ENCODE measurements around the gene DYSF. TPM values are rescaled to one million over a fixed set of nuclear protein-coding genes. Genes with fewer than 3 reads are reported as not detected.

DYSF gene
- total RNA-seq, 1 donor from 2014 or later: 49.2 TPM

DNA sequence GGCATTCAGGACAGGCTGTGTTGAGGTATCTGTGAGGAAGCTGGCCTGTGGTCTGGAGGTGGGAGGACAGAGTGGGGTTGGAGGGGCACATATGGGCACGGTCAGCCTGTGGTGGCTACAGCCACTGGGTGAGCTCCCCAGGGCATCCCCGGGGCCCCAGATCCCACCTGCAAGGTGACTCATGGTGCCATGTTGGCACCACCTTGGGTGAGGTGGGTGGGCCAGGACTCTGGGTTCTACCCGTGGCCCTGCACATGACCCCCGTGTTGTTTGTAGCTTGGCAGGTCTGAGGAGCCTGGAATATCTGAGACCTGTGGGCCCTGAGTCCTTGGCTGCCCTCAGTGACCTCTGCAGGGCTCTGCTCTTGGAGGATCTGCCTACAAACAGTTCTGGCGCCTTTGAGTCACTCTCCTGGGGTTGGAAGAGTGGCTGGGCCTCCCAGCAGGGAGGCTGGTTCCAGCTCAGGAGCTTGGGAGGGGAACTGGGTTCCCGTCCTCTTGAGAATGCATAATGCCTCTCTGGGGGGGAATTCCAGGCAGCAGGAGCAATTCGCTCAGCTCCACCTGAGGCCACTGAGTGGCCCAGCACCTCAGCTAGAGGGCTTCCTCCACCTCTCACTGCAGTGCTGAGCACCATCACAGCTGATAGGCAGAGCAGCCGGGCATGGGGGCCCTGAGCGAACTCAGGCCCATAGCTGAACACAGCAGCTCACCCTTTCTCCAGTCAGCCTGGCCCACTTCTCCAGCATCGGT lies 105.1 kb downstream of the DYSF start:
- intact Hi-C loops (cut with micrococcal nuclease): no loop called here
- peak; percentile 43 for ATAC-seq
- peak; percentile 8 for DNase-seq

DNA sequence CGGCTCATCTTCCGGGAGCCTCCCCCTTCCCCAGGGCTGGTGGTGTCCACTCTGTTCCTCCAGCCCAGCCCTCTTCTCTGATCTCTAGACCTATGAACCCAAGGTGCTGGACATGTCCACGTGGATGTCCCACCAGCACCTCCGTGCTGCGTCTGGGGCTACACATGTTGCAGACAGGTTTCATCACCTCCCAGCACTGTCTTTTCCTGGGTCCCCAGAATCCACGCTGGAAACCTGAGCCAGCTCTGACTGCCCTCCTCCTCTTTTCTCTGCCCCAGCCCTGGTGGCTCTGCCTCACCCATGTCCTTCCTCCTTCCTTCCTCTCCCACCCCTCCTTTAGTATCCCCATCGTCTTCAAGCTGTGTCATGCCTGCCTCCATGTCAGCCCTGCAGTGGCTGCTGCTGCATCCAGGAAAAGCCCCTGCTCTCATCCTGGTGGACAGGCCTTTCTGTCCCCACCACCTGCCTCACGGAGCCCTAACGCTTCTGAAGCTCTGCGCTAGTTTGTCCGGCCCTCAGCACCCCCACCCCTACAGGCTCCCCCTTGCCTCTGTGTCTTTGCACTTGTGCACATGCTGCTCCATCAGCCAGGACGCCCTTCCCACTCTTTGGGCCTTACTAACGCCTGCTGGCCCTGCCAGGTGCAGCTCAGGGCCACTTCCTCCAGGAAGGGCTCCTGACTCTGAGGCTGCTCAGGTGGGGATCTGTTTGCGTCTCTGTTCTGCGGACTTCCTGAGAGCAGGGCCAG lies 105.9 kb downstream of the DYSF start:
- ATAC-seq (no peak), DNase-seq (no peak)
- intact Hi-C loops (cut with micrococcal nuclease): no loop called here

DNA sequence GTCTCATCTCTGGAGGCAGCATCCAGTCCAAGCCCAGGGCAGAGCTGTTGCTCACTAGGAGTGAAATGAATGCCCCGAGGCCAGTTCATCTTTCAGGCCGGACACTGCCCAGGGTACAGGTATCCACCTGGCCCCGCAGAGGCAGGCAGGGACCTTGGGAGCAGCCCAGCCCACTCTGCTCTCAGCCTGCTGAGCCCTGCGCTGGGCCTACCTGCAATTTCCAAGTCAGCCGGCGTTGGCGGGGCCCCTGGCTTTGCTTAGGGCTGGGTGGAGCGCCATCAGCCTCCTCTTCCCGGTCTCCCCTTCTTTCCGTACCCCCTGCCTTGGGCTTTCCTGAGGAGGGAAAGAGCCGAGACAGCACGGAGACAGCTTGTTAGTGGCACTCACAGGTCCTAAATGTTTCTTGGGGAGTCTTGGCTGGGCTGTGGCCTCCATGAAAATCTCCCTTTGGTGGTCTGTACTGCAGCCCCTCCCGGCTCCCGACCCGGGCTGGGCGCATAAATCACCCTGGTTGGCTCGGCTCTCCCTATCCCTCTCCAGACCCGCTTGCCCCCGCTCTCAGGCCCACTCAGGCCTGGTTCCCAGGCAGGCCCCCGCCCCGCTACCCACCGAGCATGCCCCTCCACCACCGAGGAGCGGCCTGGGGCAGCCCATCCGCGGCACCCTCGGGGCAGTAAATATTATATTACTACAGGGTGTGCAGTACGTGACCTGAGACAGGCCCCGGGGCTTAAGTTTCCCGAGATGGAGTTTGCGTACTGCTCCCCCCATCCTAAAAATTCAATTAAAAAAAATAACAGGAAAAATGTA lies 106.7 kb downstream of the DYSF start:
- intact Hi-C loops (cut with micrococcal nuclease): no loop called here
- no peak for ATAC-seq
- DNase-seq: no peak

DNA sequence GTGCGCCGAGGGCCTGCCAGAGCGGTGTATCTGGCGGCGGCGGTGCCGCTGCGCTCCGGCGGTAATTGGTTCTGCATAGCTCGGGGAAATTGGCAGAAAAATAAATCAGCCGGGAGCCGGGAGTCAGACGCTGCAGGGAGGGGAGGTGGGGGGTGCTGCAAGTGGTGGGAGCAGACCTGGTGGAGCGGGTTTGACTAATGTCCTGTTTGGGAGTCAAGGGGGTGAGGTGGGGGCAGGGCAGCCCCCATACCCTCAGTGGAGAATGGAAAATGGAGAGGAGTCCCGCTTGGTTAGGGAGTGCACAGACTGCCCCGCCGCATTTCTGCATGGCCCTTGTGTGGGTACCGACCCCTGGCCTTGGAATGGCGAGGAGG lies 107.3 kb downstream of the DYSF start:
- DNase-seq: no peak
- ATAC-seq: no peak
- intact Hi-C loops (cut with micrococcal nuclease): no loop called here

DNA sequence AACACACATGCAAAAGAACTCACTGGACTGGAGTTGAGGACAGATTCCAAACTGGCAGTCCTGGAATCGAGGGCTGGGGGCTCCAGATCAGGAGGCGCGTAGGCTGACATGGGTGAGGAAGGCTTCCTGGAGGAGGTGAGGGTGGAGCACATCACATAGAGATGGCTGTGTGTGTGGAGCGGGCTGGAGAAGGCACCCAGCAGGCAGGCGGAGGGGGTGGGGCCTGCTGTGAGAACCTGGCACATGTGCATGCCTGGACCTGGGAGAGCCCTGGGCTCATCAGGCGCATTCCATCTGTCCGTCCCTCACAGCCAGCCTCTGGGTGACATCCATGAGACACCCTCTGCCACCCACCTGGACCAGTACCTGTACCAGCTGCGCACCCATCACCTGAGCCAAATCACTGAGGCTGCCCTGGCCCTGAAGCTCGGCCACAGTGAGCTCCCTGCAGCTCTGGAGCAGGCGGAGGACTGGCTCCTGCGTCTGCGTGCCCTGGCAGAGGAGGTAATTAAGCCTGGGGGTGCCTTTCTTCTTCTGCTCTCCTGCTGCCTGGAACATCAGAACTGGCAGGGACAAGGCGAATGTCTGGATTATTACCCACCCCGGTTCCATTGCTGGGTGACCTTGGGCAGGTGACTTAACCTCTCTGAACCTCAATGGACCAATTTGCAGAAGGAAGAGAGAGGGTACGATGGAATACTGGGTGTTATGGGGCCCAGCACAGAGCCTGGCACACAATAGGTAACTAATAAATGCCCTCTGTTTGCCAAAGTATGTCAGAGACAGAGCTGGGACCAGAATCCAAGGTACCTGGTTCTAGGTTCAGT lies 108.3 kb downstream of the DYSF start:
- ATAC-seq: no peak
- intact Hi-C loops (cut with micrococcal nuclease): no loop called here
- no peak for DNase-seq

DNA sequence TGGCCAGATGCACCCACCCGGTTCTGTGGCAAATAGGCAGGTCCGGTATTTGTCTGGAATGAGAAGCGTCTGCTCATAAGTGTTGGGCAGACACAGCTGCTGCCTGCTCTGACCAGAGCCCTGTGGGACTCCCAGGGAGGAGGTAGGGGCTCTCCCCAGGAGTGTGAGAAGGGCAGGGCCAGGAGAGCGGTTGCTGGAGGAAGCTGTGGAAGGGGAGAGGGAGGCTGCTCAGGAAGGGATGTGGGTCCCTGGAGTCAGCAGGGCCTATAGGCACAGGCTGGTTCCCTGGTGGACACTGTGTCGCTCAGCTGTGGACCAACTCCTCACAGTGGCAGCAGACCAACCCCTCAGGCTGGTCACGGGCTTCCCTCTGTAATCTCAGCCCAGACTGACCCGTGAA lies 109.2 kb downstream of the DYSF start:
- no peak for ATAC-seq
- intact Hi-C loops (cut with micrococcal nuclease): no loop called here
- DNase-seq: no peak

DNA sequence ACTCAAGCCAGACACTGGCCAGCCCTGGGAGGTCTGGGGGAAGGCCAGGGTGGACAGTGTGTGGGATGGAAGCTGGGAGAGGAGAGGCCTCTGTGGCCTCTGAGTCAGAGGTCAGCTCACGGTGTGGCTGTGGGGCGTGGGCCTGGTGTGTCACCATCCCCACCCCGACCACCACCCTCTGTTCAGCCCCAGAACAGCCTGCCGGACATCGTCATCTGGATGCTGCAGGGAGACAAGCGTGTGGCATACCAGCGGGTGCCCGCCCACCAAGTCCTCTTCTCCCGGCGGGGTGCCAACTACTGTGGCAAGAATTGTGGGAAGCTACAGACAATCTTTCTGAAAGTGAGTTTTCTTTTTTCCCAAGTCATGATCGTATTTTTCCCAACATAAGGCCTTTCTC lies 110.5 kb downstream of the DYSF start:
- intact Hi-C loops (cut with micrococcal nuclease): no loop called here
- DNase-seq (peak; percentile 10), ATAC-seq (no peak)

DNA sequence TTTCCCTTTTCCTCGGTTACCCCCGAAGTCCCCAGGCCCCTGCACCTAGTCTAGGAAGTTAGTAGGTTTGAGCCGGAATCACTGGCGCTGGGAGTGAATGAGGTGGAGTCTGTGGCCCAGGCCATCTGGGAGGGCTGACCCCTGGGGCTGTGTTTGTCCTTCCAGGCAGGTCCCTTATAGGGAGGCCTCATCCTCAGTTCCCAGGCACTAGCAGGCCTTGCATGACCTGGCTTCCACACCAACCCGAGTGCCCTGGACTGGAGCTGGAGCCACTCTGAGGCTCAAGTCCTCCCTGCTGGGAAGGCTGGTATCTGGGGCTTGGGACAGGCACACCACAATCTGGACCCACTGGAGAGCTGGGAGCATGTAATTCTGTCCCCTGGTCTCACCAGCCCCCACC lies 111.0 kb downstream of the DYSF start:
- intact Hi-C loops (cut with micrococcal nuclease): no loop called here
- ATAC-seq: no peak
- peak; percentile 3 for DNase-seq

DNA sequence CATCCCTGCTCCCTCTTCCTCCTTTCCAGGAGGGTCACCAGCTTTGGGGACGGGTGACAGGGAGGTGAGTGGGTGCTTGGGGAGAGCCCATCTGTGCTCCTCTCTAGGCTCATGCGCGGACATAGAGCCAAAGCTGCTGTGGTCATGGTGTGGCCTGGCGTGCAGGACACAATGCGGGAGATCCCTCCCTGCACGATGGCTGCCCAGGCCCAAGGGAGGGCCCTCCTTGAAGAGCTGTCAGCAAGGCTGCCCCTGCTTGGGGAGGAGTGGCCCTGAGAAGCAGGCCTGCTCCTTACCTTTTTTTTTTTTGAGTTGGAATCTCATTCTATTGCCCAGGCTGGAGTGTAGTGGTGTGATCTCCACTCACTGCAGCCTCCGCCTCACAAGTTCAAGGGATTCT lies 111.4 kb downstream of the DYSF start:
- ATAC-seq (no peak), DNase-seq (no peak)

DNA sequence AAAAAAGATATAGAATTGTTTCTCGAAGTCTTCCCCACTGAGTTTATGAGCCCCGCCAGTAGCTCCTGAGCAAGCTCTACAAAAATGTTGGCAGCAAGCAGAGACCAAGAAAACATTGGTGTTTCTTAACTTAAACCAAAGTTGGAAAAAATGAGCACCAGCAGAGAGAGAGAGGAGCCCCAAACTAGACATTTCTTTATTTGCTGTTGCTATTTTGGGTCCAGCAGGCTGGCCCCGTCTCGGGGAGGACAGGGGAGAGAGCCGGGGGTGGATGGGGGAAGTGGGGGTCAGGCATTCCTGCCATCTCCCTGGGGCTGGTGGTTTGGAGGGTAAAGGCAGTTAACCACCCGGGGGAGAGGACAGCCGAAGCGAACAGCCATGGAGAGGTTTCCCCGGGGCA lies 113.0 kb downstream of the DYSF start:
- no peak for ATAC-seq
- intact Hi-C loops (cut with micrococcal nuclease): no loop called here
- no peak for DNase-seq

More for the DNA sequence above, 111.4 kb downstream of the DYSF start:
- intact Hi-C loops (cut with micrococcal nuclease): no loop called here

DNA sequence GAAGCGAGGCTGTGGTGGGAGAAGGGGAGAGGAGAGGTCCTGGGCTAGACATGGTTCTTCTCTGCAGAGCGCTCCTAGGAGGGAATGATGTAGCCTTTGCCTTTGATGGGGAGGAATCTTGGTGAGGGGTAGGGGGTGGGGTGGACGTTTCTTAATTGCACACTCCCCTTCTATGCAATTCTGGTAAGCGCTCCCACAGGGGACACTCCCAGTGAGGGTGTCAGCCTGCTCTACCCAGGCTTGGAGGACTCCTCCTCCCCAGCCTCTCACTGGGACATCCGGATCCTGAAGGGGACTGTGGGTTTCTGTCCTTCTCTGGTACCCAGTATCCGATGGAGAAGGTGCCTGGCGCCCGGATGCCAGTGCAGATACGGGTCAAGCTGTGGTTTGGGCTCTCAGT lies 114.3 kb downstream of the DYSF start:
- DNase-seq (no peak), ATAC-seq (no peak)
- intact Hi-C loops (cut with micrococcal nuclease): no loop called here

DNA sequence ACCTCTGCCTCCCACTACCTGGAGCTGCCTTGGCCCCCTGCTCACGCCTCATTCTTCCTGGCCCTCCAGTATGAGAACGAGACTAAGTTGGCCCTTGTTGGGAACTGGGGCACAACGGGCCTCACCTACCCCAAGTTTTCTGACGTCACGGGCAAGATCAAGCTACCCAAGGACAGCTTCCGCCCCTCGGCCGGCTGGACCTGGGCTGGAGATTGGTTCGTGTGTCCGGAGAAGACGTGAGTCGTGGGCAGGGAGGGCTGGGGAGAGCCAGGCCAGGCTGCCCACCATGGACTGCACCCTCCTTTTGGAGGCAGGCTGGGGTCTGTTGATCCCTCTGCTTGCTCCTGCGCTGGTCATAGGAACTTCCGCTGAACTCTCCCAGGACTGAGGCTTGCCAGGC lies 114.7 kb downstream of the DYSF start:
- DNase-seq (no peak), ATAC-seq (no peak)
- intact Hi-C loops (cut with micrococcal nuclease): no loop called here

DNA sequence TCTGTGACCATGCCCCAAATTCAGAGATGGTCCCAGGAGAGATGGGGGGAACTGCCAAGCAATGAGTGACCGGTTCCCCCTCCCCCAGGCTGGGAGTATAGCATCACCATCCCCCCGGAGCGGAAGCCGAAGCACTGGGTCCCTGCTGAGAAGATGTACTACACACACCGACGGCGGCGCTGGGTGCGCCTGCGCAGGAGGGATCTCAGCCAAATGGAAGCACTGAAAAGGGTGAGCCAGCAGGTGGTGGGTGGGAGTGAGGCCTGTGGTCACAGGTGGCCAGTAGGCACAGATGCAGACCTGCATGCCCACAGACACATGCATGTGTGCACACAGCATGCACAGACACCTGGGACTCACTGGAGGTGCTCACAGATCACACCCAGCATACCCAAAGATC lies 117.2 kb downstream of the DYSF start:
- intact Hi-C loops (cut with micrococcal nuclease): no loop called here
- DNase-seq (no peak), ATAC-seq (no peak)

DNA sequence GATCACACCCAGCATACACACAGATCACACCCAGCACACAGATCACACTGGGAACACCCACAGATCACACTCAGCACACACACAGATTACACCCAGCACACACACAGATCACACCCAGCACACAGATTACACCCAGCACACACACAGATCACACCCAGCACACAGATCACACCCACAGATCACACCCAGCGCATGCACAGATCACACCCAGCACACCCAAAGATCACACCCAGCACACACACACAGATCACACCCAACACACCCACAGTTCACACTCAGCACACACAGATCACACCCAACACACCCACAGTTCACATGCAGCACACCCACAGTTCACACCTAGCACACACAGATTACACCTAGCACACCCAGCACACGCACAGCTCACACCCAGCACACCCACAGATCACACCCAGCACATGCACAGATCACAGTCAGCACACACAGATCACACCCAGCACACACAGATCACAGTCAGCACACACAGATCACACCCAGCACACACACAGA lies 117.6 kb downstream of the DYSF start:
- intact Hi-C loops (cut with micrococcal nuclease): no loop called here
- DNase-seq (no peak), ATAC-seq (no peak)

DNA sequence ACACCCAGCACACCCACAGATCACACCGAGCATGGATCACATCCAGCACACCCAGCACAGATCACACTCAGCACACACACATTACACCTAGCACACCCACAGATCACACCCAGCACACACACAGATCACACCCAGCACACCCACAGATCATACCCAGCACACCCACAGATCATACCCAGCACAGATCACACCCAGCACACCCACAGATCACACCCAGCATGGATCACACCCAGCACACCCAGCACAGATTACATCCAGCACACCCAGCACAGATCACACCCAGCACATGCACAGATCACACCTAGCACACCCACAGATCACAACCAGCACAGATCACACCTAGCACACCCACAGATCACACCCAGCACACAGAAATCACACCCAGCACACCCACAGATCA lies 118.6 kb downstream of the DYSF start:
- no peak for ATAC-seq
- no peak for DNase-seq
- intact Hi-C loops (cut with micrococcal nuclease): no loop called here

DNA sequence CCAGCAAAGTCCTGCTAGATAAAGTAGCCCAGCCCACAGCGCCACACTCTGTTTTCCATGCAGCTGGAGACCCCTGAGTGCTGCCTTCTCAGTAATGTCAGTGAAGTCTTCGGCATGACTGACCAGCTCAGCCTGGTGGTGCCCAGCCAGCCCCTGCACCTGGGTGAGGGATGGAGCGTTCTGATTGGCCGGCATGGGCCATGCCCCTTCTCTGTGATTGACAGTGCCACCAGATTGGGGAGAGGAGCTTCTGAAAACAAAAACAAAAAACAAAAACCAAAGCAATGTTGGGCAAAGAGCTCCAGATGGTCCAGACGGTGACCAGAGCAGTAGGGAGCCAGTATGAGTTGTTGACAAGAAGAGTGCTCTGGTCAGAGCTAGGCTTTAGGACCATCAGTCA lies 122.6 kb downstream of the DYSF start:
- DNase-seq: no peak
- intact Hi-C loops (cut with micrococcal nuclease): no loop called here
- no peak for ATAC-seq

DNA sequence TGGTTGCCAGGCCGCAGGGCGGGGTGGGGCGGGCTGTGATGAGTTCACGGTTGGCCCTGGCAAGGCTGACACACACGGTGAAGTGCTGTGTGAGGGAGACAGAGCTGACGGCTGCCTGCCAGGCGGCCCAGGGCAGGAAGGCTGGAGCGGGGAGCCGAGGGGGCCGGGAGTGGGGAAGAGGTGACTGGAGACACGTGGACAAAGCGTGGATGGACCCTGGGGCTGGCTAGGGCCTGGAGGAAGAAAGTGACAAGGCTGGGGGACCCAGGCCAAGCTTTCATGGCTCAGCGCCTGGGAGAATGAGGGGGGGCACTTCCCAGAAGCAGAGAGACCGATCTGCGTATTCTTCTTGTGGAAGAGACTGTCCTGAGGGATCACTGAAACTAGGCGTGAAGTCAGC lies 123.2 kb downstream of the DYSF start:
- peak; percentile 57 for DNase-seq
- ATAC-seq: no peak
- intact Hi-C loops (cut with micrococcal nuclease): no loop called here

DNA sequence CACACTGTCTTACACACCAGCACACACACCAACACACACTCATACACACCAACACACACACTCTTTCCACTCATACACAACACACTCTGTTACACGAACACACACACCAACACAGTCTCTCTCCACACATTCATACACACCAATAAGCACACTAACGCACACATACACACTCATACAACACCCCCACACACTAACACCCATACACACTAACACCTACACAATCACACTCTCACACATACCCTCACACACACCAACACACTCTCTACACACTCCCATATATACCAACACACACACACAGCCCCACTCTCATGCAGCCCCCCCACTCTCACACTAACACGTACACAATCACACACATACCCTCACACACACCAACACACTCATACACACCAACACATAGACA lies 123.8 kb downstream of the DYSF start:
- intact Hi-C loops (cut with micrococcal nuclease): no loop called here
- ATAC-seq (no peak), DNase-seq (no peak)

DNA sequence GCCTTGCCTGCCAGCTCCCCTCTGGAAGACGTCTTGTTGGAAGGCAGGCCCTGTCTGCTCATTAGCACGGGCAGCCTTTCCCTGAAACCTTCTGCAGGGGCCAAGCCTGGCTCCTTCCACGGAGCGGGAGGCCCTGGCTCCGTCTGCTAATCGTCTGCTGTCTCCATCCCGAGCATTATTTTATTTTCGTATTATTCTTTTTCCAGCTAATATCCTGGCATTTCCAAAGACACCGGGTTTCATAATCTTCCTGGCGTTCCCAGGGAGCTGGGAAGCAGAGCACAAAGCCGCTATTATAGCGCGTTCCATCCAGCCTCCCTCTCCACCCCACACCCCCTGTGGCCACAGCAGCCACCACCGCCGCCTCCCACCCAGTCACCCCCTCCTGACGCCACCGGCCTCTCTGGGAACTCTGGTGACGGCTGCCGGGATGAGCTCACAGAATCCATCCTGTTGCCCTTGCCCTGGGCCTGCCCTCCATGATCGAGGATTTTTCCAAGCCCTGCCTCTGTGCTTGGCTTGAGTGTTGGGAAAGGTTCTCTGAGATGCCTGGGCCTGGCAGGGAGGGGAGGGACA lies 125.5 kb downstream of the DYSF start:
- DNase-seq (peak; percentile 82), ATAC-seq (peak; percentile 88)
- intact Hi-C loops (cut with micrococcal nuclease): no loop called here
